ENCODE data around the gene ROM1.

The ROM1 gene

DNA sequence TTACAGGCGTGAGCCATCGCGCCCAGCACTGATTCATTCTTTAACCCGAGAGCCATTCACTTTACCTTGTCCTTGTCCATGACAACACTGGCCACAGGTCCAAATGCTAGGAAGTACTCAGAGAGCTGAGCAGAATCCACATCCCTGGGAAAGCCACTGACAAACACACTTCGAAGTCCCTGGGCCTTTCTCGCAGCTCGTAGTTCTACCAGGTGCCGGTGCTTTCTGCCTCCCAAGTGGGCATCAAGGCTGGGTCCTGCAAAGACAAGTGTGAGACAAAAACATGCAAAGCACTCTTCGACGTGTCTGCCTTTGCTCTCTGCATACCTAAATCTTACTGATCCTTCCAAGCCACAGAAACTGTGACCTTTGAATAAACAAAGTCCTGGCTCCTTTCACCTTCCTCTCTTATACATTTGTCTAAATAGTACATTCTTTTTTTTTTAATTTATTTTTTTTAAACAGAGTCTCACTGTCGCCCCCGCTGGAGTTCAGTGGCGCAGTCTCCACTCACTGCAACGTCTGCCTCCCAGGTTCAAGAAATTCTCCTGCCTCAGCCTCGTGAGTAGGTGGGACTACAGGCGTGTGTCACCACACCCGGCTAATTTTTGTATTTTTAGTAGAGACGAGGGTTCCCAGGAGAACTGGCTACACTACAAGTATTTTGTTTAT, 24.0 kb upstream of the ROM1 start:
- no peaks in the 10 kb centered on the region for H3K27me3 ChIP-seq
- H4K20me1 ChIP-seq: 0 out of 2 replicates have a peak, but pooled peaks cover 5% of the 10 kb centered on the region
- H3K27ac ChIP-seq: no peak overlapping the region
- 0 out of 2 replicates have a peak overlapping the region, but pooled peaks have one; percentile 90 for H3K4me2 ChIP-seq
- no peak overlapping the region for H3K9ac ChIP-seq
- no peak for TF ChIP-seq Cebpa-rat (IDR thresholded peaks at IDR 0.05)
- peaks cover 39% of the 10 kb centered on the region for H3K4me1 ChIP-seq
- no peak overlapping the region for H3K4me3 ChIP-seq
- no peaks in the 10 kb centered on the region for H3K9me3 ChIP-seq
- peaks cover 63% of the 10 kb centered on the region for H3K36me3 ChIP-seq

DNA sequence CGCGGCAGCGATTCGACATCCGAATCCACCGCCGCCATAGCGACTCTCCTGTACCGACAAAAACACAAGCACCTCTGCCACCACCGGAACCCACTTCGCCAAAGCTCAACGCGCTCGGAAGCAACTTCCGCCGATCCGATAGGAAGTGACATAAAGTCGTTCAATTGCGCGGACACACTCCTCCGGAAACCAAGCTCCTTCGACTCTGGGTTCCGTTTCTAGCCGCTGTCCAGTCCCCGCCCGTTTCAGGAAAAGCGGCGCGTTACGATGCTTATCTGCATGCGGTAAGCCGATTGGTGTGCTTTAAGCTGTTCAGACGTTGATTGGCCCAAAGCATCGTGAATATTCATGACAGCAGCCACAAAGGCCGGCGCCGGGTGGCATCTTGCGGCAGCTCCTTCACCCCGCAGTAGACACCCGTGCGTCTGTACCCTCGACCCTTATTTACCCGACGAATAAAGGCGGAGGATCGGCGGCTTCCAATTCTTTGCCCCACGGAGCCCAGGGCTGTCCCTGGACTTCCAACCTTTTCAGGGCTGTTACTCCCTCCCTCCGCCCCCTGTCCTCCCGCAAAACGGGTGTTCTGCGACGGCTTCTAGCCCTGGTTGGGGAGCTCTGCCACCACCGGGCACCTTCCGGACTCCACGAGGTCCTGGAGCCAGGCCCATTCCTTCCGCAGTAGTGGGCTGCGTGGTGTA, 21.5 kb upstream of the ROM1 start, which contains the start of gene TUT1:
Gene TUT1 (minus strand): TSS at position 76 of the 698 bp plus-strand sequence. CDS start 38 bp downstream, at position 38.
- peak within 1 kb of the TSS; percentile 89 for H3K4me3 ChIP-seq
- H3K27me3 ChIP-seq: no peaks in the 10 kb centered on the region
- no peaks in the 10 kb centered on the region for H3K9me3 ChIP-seq
- peaks cover 15% of the 10 kb centered on the region; the same call in 1 of the 2 replicates for H4K20me1 ChIP-seq
- TF ChIP-seq Cebpa-rat (IDR thresholded peaks at IDR 0.05): no peak
- peak within 1 kb of the TSS; percentile 93 for H3K4me2 ChIP-seq
- H3K27ac ChIP-seq: peak within 1 kb of the TSS; percentile 95
- H3K4me1 ChIP-seq: peaks cover 40% of the 10 kb centered on the region
- peak within 1 kb of the TSS; percentile 96 for H3K9ac ChIP-seq
- H3K36me3 ChIP-seq: peaks cover 63% of the 10 kb centered on the region

DNA sequence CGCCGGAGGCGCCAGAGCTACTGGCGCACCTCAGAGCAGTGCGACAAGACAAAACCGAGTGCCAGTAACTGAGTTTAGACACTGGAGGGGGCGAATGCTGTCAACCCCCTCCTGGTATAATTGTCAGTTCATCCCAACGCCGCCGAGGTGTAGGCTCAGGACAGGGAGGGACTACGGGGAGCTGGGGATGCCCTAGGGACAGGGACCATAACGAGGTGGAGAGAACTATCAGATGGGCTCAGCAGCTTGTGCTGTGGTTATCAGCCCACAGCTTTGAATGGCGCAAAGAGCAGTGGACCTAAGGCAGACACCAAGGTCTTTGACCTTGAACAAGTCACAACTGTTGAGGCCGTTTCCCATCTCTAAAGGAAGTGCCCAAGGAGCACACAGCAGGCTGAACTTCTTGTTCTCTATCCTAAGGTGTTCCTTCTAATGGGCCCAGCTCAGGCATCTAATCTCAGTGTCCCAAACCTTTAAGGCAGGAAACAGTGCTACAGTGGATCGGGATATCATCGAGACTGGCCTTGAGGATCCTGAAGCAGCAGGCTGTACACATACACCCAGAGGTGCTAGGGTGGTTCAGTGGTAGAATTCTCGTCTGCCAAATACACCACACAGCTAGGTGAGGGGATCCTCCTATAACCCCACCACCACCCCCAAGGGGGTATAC, 20.8 kb upstream of the ROM1 start:
- peaks cover 16% of the 10 kb centered on the region; the same call in 1 of the 2 replicates for H4K20me1 ChIP-seq
- H3K36me3 ChIP-seq: peaks cover 63% of the 10 kb centered on the region
- H3K4me2 ChIP-seq: peak overlapping the region; percentile 93
- H3K4me3 ChIP-seq: peak overlapping the region; percentile 89
- TF ChIP-seq Cebpa-rat (IDR thresholded peaks at IDR 0.05): no peak
- peak overlapping the region; percentile 92 for H3K27ac ChIP-seq
- H3K27me3 ChIP-seq: no peaks in the 10 kb centered on the region
- no peaks in the 10 kb centered on the region for H3K9me3 ChIP-seq
- peak overlapping the region; percentile 84 for H3K9ac ChIP-seq
- H3K4me1 ChIP-seq: peaks cover 42% of the 10 kb centered on the region

GRCh38 chr11:62592989-62593421, 20.1 kb upstream of the ROM1 start:
- Histone ChIP-seq H4K20me1 (peaks cover 22% of the 10 kb centered on the region), H3K9ac (peak overlapping the region; percentile 84), H3K27me3 (no peaks in the 10 kb centered on the region), H3K36me3 (peaks cover 63% of the 10 kb centered on the region), H3K9me3 (no peaks in the 10 kb centered on the region), H3K27ac (peak overlapping the region; percentile 92; the same call in 1 of the 2 replicates), H3K4me2 (peak overlapping the region; percentile 93), H3K4me3 (peak overlapping the region; percentile 89; the same call in 1 of the 2 replicates), H3K4me1 (peaks cover 49% of the 10 kb centered on the region)
- no peak for TF ChIP-seq Cebpa-rat (IDR thresholded peaks at IDR 0.05)

GRCh38 chr11:62593434-62594044, 19.5 kb upstream of the ROM1 start:
- H4K20me1 ChIP-seq: peaks cover 28% of the 10 kb centered on the region
- no peak overlapping the region for H3K4me3 ChIP-seq
- H3K9ac ChIP-seq: no peak overlapping the region
- peaks cover 62% of the 10 kb centered on the region for H3K36me3 ChIP-seq
- peak overlapping the region; percentile 93 for H3K4me2 ChIP-seq
- no peak for TF ChIP-seq Cebpa-rat (IDR thresholded peaks at IDR 0.05)
- no peak overlapping the region for H3K27ac ChIP-seq
- peaks cover 55% of the 10 kb centered on the region for H3K4me1 ChIP-seq
- H3K27me3 ChIP-seq: no peaks in the 10 kb centered on the region
- no peaks in the 10 kb centered on the region for H3K9me3 ChIP-seq

- Histone ChIP-seq H3K27me3 (no peaks in the 10 kb centered on the region), H3K9me3 (no peaks in the 10 kb centered on the region), H3K4me2 (no peak overlapping the region), H3K36me3 (peaks cover 59% of the 10 kb centered on the region), H4K20me1 (peaks cover 35% of the 10 kb centered on the region), H3K27ac (no peak overlapping the region), H3K4me1 (peaks cover 55% of the 10 kb centered on the region), H3K4me3 (no peak overlapping the region), H3K9ac (peak overlapping the region; percentile 33; the same call in 1 of the 2 replicates)
- TF ChIP-seq Cebpa-rat (IDR thresholded peaks at IDR 0.05): no peak
Measured at GRCh38 chr11:62595124-62595523, 17.9 kb upstream of the ROM1 start.

DNA sequence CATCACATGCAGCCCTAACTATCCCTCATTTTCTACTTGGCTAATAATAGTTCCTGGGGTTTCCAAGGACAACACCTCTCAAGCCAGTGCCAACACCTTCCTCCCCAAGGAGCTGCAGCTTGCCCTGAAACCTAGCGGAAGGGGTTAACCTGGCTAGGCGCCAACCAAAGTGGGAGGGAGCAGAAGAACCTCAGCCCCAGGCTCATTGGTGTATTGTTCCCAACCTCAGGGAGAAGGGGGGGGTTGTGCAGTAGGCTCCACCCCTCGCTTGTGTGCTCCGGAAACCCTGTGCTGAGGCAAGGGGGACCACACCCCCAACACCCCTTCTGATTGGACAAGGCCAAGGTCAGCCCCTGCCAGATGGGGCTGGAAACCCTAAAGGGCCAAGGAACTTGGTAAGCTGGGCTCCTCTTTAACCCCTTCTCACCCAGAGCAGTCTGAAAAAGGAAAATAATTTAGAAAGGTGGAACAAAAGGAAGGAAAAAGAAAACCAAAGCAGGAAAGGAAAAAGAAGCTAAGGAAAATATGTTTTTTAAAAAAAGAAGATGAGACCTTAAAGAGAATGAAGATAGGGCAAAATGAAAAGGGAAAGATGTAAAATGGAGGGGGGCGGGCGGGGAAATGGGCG, 13.9 kb upstream of the ROM1 start:
- peak overlapping the region; percentile 91 for H3K4me3 ChIP-seq
- peak overlapping the region; percentile 100 for H3K4me2 ChIP-seq
- H3K36me3 ChIP-seq: peaks cover 54% of the 10 kb centered on the region
- peak overlapping the region; percentile 100 for H3K9ac ChIP-seq
- H3K27ac ChIP-seq: peak overlapping the region; percentile 100
- peaks cover 45% of the 10 kb centered on the region for H3K4me1 ChIP-seq
- H3K27me3 ChIP-seq: no peaks in the 10 kb centered on the region
- no peak for TF ChIP-seq Cebpa-rat (IDR thresholded peaks at IDR 0.05)
- no peaks in the 10 kb centered on the region for H3K9me3 ChIP-seq
- H4K20me1 ChIP-seq: peaks cover 39% of the 10 kb centered on the region

GRCh38 chr11:62599901-62600300, 13.2 kb upstream of the ROM1 start:
- H3K9ac ChIP-seq: peak overlapping the region; percentile 100
- H3K27me3 ChIP-seq: no peaks in the 10 kb centered on the region
- peak overlapping the region; percentile 100 for H3K4me2 ChIP-seq
- H4K20me1 ChIP-seq: peaks cover 39% of the 10 kb centered on the region
- H3K27ac ChIP-seq: peak overlapping the region; percentile 100
- H3K36me3 ChIP-seq: peaks cover 54% of the 10 kb centered on the region
- peaks cover 52% of the 10 kb centered on the region for H3K4me1 ChIP-seq
- H3K4me3 ChIP-seq: peak overlapping the region; percentile 91
- no peaks in the 10 kb centered on the region for H3K9me3 ChIP-seq
- no peak for TF ChIP-seq Cebpa-rat (IDR thresholded peaks at IDR 0.05)
